Upper lobe of right lung (tissue), 1 donor: Measurements from ENCODE around the gene RFPL4AL1. TPM values are rescaled to one million over a fixed set of nuclear protein-coding genes. Genes with fewer than 3 reads are reported as not detected.
"Not testable (repeated sequence)": the region's sequence is repeated elsewhere in the genome, so short reads cannot be mapped to it uniquely, and the experiment has no call there.

Experiments used
- ATAC-seq: fragments of 200-7000 bp; cut with Tn5 transposase; one replicate; pipeline ENCODE4 v1.9.1; 2020; ENCODE audit warnings: mild to moderate bottlenecking, moderate library complexity
- DNase-seq: peaks from one replicate; pipeline ENCODE4 v3.0.0-alpha.2; 2020
- H3K27ac ChIP-seq: fragments of 200-600 bp; one replicate; pipeline ENCODE4 v1.8.0; 2022
- H3K27me3 ChIP-seq: fragments of 200-600 bp; one replicate; pipeline ENCODE4 v1.8.0; 2022; ENCODE audit warnings: mild to moderate bottlenecking
- H3K36me3 ChIP-seq: fragments of 200-600 bp; one replicate; pipeline ENCODE4 v1.8.0; 2022
- H3K4me1 ChIP-seq: fragments of 200-600 bp; one replicate; pipeline ENCODE4 v1.8.0; 2022
- H3K4me3 ChIP-seq: fragments of 200-600 bp; one replicate; pipeline ENCODE4 v1.8.0; 2022; ENCODE audit warnings: mild to moderate bottlenecking
- H3K9me3 ChIP-seq: fragments of 200-600 bp; one replicate; pipeline ENCODE4 v1.8.0; 2022
- intact Hi-C: fragments of 100-400 bp; cut with DNase I; formaldehyde crosslinking; loops from one replicate; pipeline ENCODE4 v1.11.0; 2022
- total RNA-seq: library from RNA; stranded (reverse); fragmentation: NEBNext Ultra II Directional; extraction: Animal tissue kit (Norgen Biotek cat#: 25700); gene quantifications from one replicate; pipeline ENCODE4 v1.2.1, GENCODE V29; 2021
- TF ChIP-seq, protein P1 (sequence below): fragments of 200-600 bp; IDR thresholded peaks from one replicate; pipeline ENCODE4 v1.8.0; 2022; ENCODE audit warnings: antibody characterized with exemption
- donor health status: DM: no; HTN: yes; CAD: no; lungs with severe emphysema.

The RFPL4AL1 gene
- total RNA-seq, 1 donor from 2014 or later = not detected

DNA sequence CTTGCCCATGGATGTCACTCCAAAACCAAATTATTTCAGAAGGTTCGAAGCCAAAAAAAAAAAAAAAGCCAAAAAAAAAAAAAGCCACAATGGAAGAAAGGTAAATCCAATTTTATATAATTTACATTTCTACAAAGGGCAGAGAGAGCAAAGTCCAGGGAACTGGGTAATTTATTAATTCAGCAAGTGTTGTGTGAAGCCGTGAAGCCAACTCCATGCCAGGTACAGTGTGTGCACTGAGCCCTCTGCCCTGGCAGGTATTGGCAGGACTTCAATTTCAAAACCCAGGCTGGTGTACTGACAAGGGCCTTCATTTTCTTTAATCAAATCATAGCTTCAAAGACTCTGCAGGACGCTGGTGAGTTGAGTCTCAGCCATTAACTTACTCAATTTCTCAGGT lies 15.5 kb upstream of the RFPL4AL1 start:
- TF ChIP-seq, protein P1, sequence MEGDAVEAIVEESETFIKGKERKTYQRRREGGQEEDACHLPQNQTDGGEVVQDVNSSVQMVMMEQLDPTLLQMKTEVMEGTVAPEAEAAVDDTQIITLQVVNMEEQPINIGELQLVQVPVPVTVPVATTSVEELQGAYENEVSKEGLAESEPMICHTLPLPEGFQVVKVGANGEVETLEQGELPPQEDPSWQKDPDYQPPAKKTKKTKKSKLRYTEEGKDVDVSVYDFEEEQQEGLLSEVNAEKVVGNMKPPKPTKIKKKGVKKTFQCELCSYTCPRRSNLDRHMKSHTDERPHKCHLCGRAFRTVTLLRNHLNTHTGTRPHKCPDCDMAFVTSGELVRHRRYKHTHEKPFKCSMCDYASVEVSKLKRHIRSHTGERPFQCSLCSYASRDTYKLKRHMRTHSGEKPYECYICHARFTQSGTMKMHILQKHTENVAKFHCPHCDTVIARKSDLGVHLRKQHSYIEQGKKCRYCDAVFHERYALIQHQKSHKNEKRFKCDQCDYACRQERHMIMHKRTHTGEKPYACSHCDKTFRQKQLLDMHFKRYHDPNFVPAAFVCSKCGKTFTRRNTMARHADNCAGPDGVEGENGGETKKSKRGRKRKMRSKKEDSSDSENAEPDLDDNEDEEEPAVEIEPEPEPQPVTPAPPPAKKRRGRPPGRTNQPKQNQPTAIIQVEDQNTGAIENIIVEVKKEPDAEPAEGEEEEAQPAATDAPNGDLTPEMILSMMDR = no peak
- DNase-seq = no peak
- H3K4me3 ChIP-seq = no peak overlapping the region
- no peak for ATAC-seq
- H3K4me1 ChIP-seq = no peaks in the 10 kb centered on the region
- H3K9me3 ChIP-seq = no peaks in the 10 kb centered on the region
- no peak overlapping the region for H3K27ac ChIP-seq
- H3K36me3 ChIP-seq = no peaks in the 10 kb centered on the region
- H3K27me3 ChIP-seq = no peaks in the 10 kb centered on the region
- intact Hi-C loops = no loop called here

DNA sequence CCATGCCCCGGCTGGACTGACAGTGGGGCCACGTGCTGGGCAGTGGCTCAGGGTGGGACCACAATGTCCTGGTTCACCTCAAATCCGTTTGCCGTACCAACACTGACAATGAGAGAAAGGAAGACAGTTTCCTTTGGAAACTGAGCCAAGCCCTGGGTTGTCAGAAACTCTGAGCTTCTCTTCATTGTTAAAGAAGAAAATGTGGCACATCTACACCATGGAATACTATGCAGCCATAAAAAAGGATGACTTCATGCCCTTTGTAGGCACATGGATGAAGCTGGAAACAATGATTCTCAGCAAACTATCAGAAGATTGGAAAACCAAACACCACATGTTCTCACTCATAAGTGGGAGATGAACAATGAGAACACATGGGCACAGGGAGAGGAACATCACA lies 12.1 kb upstream of the RFPL4AL1 start:
- H3K36me3 ChIP-seq, H3K9me3 ChIP-seq, H3K27me3 ChIP-seq, DNase-seq, H3K4me1 ChIP-seq, H3K27ac ChIP-seq, H3K4me3 ChIP-seq, intact Hi-C loops, ATAC-seq: not testable (repeated sequence)

DNA sequence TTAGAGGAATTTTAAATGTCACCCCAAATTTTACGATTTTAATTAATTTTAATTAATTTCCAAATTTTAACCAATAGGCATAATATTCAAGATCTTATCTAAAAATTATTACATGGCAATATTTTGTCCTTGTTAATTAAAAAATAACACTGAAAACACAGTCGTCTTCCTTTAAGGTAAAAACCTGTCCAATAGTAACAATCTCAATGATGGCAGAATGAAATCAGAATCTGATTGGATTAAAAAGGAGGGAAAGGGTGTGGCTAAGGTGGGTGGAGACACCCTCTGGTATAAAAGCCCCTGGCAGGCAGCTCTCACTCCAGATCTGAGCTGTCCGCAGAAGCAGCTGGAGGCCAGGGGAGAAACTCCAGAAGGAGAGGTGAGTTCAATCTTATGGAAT lies 10.1 kb upstream of the RFPL4AL1 start, which contains the start of gene RFPL4A:
Gene RFPL4A, plus strand, starts transcription at position 301 of the 400 bp plus-strand sequence. CDS start 2,704 bp downstream, outside the sequence.
- H3K4me1 ChIP-seq, H3K9me3 ChIP-seq, H3K27ac ChIP-seq, H3K27me3 ChIP-seq, DNase-seq, H3K4me3 ChIP-seq, H3K36me3 ChIP-seq, ATAC-seq, intact Hi-C loops: not testable (repeated sequence)

DNA sequence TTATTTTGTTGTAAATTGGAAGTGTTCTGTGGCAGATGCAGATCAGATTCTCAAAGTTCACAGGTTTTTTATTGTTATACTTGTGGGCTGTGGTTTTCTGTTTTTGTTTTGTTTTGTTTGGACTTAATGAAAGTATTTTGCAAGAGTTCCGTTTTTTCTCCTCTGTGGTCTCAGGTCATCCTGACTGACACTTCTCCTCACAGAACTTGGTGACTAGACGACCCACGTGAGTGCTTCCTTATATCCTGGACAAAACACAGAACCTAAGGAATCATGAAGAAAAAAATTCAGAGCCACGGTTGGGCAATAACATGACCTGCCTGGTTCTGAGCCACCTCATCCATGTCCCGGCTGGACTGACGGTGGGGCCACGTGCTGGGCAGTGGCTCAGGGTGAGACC lies 2.5 kb upstream of the RFPL4AL1 start:
- intact Hi-C loops = no loop called here
- H3K27me3 ChIP-seq = no peaks in the 10 kb centered on the region
- ATAC-seq (no peak), DNase-seq (no peak)
- TF ChIP-seq, protein P1 = no peak
- no peaks in the 10 kb centered on the region for H3K9me3 ChIP-seq
- no peaks in the 10 kb centered on the region for H3K36me3 ChIP-seq
- no peak overlapping the region for H3K4me3 ChIP-seq
- H3K4me1 ChIP-seq = no peaks in the 10 kb centered on the region
- H3K27ac ChIP-seq = no peak overlapping the region

DNA sequence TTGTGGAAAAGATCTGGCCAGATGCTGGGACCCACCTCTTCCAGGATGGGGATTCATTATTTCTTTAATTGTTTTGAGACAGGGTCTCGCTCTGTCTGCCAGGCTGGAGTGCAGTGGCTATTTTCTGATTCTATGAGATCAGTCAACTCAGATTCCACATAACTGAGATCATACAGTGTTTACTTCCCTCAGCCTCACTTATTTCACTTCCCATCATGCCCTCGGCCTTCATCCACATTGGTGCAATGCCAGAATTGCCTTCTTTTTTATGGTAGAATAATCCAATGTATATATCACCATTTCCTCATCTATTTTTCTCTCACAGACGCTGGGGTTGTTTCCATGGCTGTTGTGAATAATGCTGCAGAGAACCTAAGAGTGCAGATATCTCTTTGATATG lies 714 bp downstream of the RFPL4AL1 start:
- intact Hi-C loops, ATAC-seq, H3K27me3 ChIP-seq, H3K27ac ChIP-seq, H3K4me1 ChIP-seq, H3K36me3 ChIP-seq, H3K4me3 ChIP-seq, H3K9me3 ChIP-seq, DNase-seq: not testable (repeated sequence)

DNA sequence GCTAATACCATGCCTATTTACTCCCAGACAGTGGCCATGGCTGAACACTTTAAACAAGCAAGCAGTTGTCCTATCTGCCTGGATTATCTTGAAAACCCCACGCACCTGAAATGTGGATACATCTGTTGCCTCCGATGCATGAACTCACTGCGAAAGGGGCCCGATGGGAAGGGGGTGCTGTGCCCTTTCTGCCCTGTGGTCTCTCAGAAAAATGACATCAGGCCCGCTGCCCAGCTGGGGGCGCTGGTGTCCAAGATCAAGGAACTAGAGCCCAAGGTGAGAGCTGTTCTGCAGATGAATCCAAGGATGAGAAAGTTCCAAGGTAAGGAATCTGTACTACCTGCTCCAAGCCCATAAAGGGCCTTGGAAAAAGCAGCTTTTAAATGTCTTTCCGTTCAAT lies 8.6 kb downstream of the RFPL4AL1 start:
- H3K9me3 ChIP-seq = no peaks in the 10 kb centered on the region
- TF ChIP-seq, protein P1 = no peak
- DNase-seq = no peak
- H3K4me1 ChIP-seq = no peaks in the 10 kb centered on the region
- peaks cover 8% of the 10 kb centered on the region for H3K27me3 ChIP-seq
- intact Hi-C loops = no loop called here
- H3K36me3 ChIP-seq = no peaks in the 10 kb centered on the region
- no peak overlapping the region for H3K27ac ChIP-seq
- ATAC-seq = no peak
- no peak overlapping the region for H3K4me3 ChIP-seq

DNA sequence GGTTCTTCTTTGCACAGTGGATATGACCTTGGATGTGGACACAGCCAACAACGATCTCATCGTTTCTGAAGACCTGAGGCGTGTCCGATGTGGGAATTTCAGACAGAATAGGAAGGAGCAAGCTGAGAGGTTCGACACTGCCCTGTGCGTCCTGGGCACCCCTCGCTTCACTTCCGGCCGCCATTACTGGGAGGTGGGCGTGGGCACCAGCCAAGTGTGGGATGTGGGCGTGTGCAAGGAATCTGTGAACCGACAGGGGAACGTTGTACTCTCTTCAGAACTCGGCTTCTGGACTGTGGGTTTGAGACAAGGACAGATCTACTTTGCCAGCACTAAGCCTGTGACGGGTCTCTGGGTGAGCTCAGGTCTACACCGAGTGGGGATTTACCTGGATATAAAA lies 9.4 kb downstream of the RFPL4AL1 start:
- TF ChIP-seq, protein P1 = no peak
- intact Hi-C loops = no loop called here
- Histone ChIP-seq H3K27ac (no peak overlapping the region), H3K27me3 (peaks cover 8% of the 10 kb centered on the region), H3K4me1 (no peaks in the 10 kb centered on the region), H3K36me3 (no peaks in the 10 kb centered on the region), H3K9me3 (no peaks in the 10 kb centered on the region), H3K4me3 (no peak overlapping the region)
- no peak for ATAC-seq
- DNase-seq = no peak
